GM12891 (cell line): ENCODE results near the gene DNASE2.

Experiments used
- PAX5 ChIP-seq: IDR thresholded peaks from 2 replicates; pipeline ENCODE4 v1.6.1; 2011; ENCODE audit warnings: low read length, moderate library complexity, mild to moderate bottlenecking; ENCODE audit not compliant: insufficient read depth, severe bottlenecking
- POLR2A ChIP-seq: IDR thresholded peaks from 2 replicates; pipeline ENCODE4 v1.6.1; 2011; ENCODE audit warnings: low read depth, low read length, control low read depth
- POLR2AphosphoS5 ChIP-seq: IDR thresholded peaks from 2 replicates; pipeline ENCODE4 v1.6.1; 2011; ENCODE audit warnings: low read depth, low read length, control low read depth
- POU2F2 ChIP-seq: IDR thresholded peaks from 2 replicates; pipeline ENCODE4 v1.6.1; 2011; ENCODE audit warnings: low read depth, mild to moderate bottlenecking, control low read depth, low read length, moderate library complexity
- SPI1 ChIP-seq: IDR thresholded peaks from 2 replicates; pipeline ENCODE4 v1.6.1; 2011; ENCODE audit warnings: low read depth, low read length, control low read depth
- TAF1 ChIP-seq: IDR thresholded peaks from 2 replicates; pipeline ENCODE4 v1.6.1; 2011; ENCODE audit warnings: low read depth, low read length, control low read depth

GRCh38 chr19:12884627-12884925 lies 3.3 kb upstream of the DNASE2 start:
- TF ChIP-seq POLR2A (no peak), POLR2AphosphoS5 (no peak), POU2F2 (no peak), SPI1 (no peak), PAX5 (no peak), TAF1 (no peak)
